Esophagus muscularis mucosa (tissue), 4 donors: Measurements from ENCODE around the gene ATG14. TPM values are rescaled to one million over a fixed set of nuclear protein-coding genes. Genes with fewer than 3 reads are reported as not detected.

Experiments
- DNase-seq: peaks from one replicate; pipeline ENCODE4 v3.0.0-alpha.2; 2017; ENCODE audit errors: extremely low spot score
- H3K27ac ChIP-seq, 4 donors: fragments of 200-600 bp; sonication (generic); replicated peaks in 1 of 4; 1 replicate in 3 of 4; 2 replicates in 1 of 4; pipeline ENCODE4 v1.5.1; 2016 to 2019; ENCODE audit warnings: mild to moderate bottlenecking in 1 of 4
- H3K27me3 ChIP-seq, 4 donors: fragments of 200-600 bp; sonication (generic); one replicate each; pipeline versions ENCODE4 v1.5.1 to v1.6.0; 2016 to 2019
- H3K36me3 ChIP-seq, 4 donors: fragments of 200-600 bp; sonication (generic); one replicate each; pipeline ENCODE4 v1.5.1; 2016 to 2019
- H3K4me1 ChIP-seq, 4 donors: fragments of 200-600 bp; sonication (generic); one replicate each; pipeline ENCODE4 v1.5.1; 2016 to 2019
- H3K4me3 ChIP-seq, 4 donors: fragments of 200-600 bp; sonication (generic); 1 replicate in 2 of 4; 2 replicates in 2 of 4; pipeline ENCODE4 v1.5.1; 2016 to 2019; ENCODE audit warnings: mild to moderate bottlenecking in 4 of 4, moderate library complexity in 1 of 4
- H3K9me3 ChIP-seq, 4 donors: fragments of 200-600 bp; sonication (generic); 1 replicate in 3 of 4; 2 replicates in 1 of 4; pipeline ENCODE4 v1.5.1; 2016 to 2019
- CTCF ChIP-seq, 3 experiments: fragments of 200-600 bp in 2 of 3; fragments of 450-650 bp in 1 of 3; sonication (generic) in 2 of 3; IDR thresholded peaks; one replicate each; pipeline ENCODE4 v1.5.1; 2017 to 2019; ENCODE audit warnings: antibody characterized with exemption in 3 of 3, mild to moderate bottlenecking in 2 of 3, moderate library complexity in 1 of 3
- EP300 ChIP-seq: sonication (generic); formaldehyde crosslinking; IDR thresholded peaks from one replicate; pipeline ENCODE4 v1.6.1; 2017; ENCODE audit warnings: antibody characterized with exemption
- POLR2A ChIP-seq: fragments of 450-650 bp; IDR thresholded peaks from one replicate; pipeline ENCODE4 v1.6.1; 2017; ENCODE audit warnings: antibody characterized with exemption, moderate library complexity, mild to moderate bottlenecking, low read depth
- POLR2AphosphoS5 ChIP-seq, 2 donors: sonication (generic); formaldehyde crosslinking; IDR thresholded peaks; one replicate each; pipeline ENCODE4 v1.6.1; 2017; ENCODE audit warnings: antibody characterized with exemption in 2 of 2
- WGBS: methylation state at CpG from one replicate; pipeline ENCODE4 v1.1.5; 2018; 5-methylcytosine and 5-hydroxymethylcytosine counted together
- intact Hi-C: fragments of 100-400 bp; cut with DNase I; formaldehyde crosslinking; loops from one replicate; pipeline ENCODE4 v1.15.1; 2023
- total RNA-seq, 4 donors: library from RNA; depleted of rRNA; stranded (reverse); fragments of >200 nt; gene quantifications; one replicate each; pipeline versions ENCODE4 v1.1.0 to v1.2.1, GENCODE V29; 2016

ATG14 gene
- total RNA-seq, 4 donors from 2014 or later: 13.2 to 19.5 (median 15.4) TPM

- WGBS: 74% methylated on average over 5 of the region's 5 CpGs
- no peak overlapping the region for H3K4me3 ChIP-seq
- H3K27me3 ChIP-seq: no peaks in the 10 kb centered on the region
- intact Hi-C loops: loop anchor here (5.0 kb wide), 1 partner anchor 140 kb away; the partner anchor contains the start of gene FBXO34
- peaks cover 0 to 1% (median 0%) of the 10 kb centered on the region in 4 donors for H3K36me3 ChIP-seq
- no peak for TF ChIP-seq POLR2A
- TF ChIP-seq EP300: no peak
- peaks cover 20 to 31% (median 25%) of the 10 kb centered on the region in 4 donors for H3K4me1 ChIP-seq
- DNase-seq: no peak
- no peaks in the 10 kb centered on the region for H3K9me3 ChIP-seq
- no peak overlapping the region for H3K27ac ChIP-seq
These were observed 1.0 kb upstream of the ATG14 start for GRCh38 chr14:55412676-55413075.

GRCh38 chr14:55410876-55411275 lies 754 bp downstream of the ATG14 start:
- Histone ChIP-seq H3K27ac (peak overlapping the region; percentile 85 to 94 (median 86)), H3K9me3 (no peaks in the 10 kb centered on the region), H3K36me3 (peaks cover 0 to 9% (median 0%) of the 10 kb centered on the region in 4 donors), H3K27me3 (no peaks in the 10 kb centered on the region), H3K4me1 (peaks cover 20 to 31% (median 25%) of the 10 kb centered on the region in 4 donors), H3K4me3 (peak overlapping the region; percentile 82 to 99 (median 96))
- DNase-seq: no peak
- TF ChIP-seq EP300 (no peak), POLR2AphosphoS5 (IDR thresholded peaks at IDR 0.05) (no peak), POLR2A (no peak), CTCF (IDR thresholded peaks at IDR 0.05) (no peak)
- 15% methylated on average over 4 of the region's 4 CpGs for WGBS
- intact Hi-C loops: loop anchor here (5.0 kb wide), 1 partner anchor 139 kb away; the partner anchor contains the start of gene FBXO34

- H3K36me3 ChIP-seq: peaks cover 0 to 9% (median 0%) of the 10 kb centered on the region in 4 donors
- intact Hi-C loops: no loop called here
- no peaks in the 10 kb centered on the region for H3K9me3 ChIP-seq
- no peak for TF ChIP-seq POLR2AphosphoS5 (IDR thresholded peaks at IDR 0.05)
- TF ChIP-seq POLR2A: no peak
- no peak for TF ChIP-seq CTCF (IDR thresholded peaks at IDR 0.05)
- TF ChIP-seq EP300: no peak
- peaks cover 7 to 23% (median 15%) of the 10 kb centered on the region in 4 donors for H3K4me1 ChIP-seq
- WGBS: 79% methylated on average over 5 of the region's 5 CpGs
- H3K4me3 ChIP-seq: no peak overlapping the region
- no peak overlapping the region for H3K27ac ChIP-seq
- H3K27me3 ChIP-seq: no peaks in the 10 kb centered on the region
- no peak for DNase-seq
These were observed 7.3 kb downstream of the ATG14 start for GRCh38 chr14:55404173-55404854.

GRCh38 chr14:55401751-55402150 lies 9.9 kb downstream of the ATG14 start:
- Histone ChIP-seq H3K27ac (no peak overlapping the region), H3K9me3 (no peaks in the 10 kb centered on the region), H3K4me3 (no peak overlapping the region), H3K27me3 (no peaks in the 10 kb centered on the region), H3K4me1 (peaks cover 15 to 30% (median 24%) of the 10 kb centered on the region in 4 donors), H3K36me3 (peaks cover 0 to 2% (median 1%) of the 10 kb centered on the region in 4 donors)
- intact Hi-C loops: no loop called here
- TF ChIP-seq CTCF (IDR thresholded peaks at IDR 0.05) (no peak), EP300 (no peak), POLR2A (no peak), POLR2AphosphoS5 (IDR thresholded peaks at IDR 0.05) (no peak)
- DNase-seq: no peak
- WGBS: 94% methylated on average over 6 of the region's 6 CpGs

GRCh38 chr14:55399852-55400251 lies 11.8 kb downstream of the ATG14 start:
- H3K4me1 ChIP-seq: peaks cover 15 to 26% (median 24%) of the 10 kb centered on the region in 4 donors
- intact Hi-C loops: no loop called here
- H3K27me3 ChIP-seq: no peaks in the 10 kb centered on the region
- peaks cover 4 to 20% (median 15%) of the 10 kb centered on the region in 4 donors for H3K36me3 ChIP-seq
- peak overlapping the region in 2 of 4 donors; percentile 30 to 43 for H3K27ac ChIP-seq
- no peaks in the 10 kb centered on the region for H3K9me3 ChIP-seq
- H3K4me3 ChIP-seq: no peak overlapping the region
- WGBS: 83% methylated on average over 2 of the region's 2 CpGs
- no peak for DNase-seq
- no peak for TF ChIP-seq EP300
- TF ChIP-seq CTCF (IDR thresholded peaks at IDR 0.05): no peak
- no peak for TF ChIP-seq POLR2AphosphoS5 (IDR thresholded peaks at IDR 0.05)
- no peak for TF ChIP-seq POLR2A
